Stimulated activated CD8-positive, alpha-beta memory T cell treated with anti-CD3 and anti-CD28 coated beads, Interleukin-12 subunit alpha, Interleukin-12 subunit beta, amount 100 ng/mL, for 4 hours (primary cell): Measurements from ENCODE around the gene GJD4.

Source experiments
- DNase-seq: peaks from one replicate; pipeline ENCODE4 v3.0.0-alpha.2; 2020; ENCODE audit warnings: low read depth

Gene GJD4

DNA sequence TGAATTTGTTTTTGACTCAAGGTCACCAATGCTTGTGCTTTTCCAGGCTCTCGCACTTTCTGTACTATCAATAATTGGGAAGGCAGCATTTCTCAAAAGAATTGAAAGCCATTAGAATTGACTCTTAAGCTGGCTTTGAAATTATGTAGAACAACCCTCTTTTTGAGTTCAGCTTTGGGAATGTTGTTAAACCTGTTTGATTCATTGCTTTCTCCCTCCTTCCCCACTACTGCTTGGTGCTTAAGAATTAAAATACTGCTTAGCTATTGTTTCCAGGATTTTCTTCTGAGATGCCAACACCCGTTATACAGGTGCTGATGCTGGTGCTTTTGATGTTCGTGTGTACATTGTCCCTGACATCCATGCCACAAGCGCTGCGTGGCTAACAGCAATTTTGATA lies 52.5 kb downstream of the GJD4 start:
- no peak for DNase-seq
